ENCODE data around the gene KSR2. TPM values are rescaled to one million over a fixed set of nuclear protein-coding genes. Genes with fewer than 3 reads are reported as not detected.

KSR2 gene
- total and polyA plus RNA-seq, 2 of the 13 experiments (the other 11 are each of a cell fraction or from before 2014, with no cell fraction given) = 0.02 TPM; not detected in 1

DNA sequence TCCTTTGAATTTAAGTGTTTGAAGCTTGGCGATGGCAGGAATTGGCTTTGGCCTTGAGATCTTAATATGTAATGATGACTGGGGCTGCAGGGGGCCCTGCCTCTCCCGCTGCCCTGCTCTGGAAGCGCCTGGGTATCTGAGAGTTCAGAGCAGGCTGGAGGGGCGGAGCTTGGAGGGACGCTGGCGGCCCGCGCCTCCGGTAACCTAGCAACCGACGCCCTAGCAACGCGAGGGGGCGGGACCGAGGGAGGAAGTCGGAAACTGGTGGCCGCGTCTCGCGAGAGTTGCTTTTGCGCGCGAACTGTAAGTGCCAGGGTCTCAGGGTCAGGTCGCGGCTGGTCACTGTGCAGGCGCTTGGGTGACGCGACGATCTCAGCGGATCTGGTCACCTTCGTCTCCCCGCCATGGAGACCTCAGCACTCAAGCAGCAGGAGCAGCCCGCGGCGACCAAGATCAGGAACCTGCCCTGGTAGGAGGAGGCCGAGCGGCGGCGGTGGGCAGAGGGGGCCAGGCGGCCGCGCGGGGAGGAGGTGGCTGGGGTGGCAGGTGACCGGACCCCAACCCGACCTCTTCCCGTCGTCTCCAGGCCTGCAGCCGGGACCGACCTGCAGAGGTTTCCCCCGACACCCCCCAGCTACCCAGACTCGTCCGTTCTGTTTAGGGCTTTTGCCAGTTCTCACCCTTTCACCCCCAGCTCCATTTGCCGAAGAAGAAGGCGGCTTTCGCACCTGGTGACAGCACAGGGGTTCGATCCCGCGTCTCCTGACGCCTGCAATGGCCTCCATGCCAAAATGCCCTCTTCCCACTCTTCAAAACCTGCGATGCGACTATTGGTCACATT, 47.9 kb upstream of the KSR2 start, which contains the start of gene RFC5 (continued):
- TF ChIP-seq, protein P1, sequence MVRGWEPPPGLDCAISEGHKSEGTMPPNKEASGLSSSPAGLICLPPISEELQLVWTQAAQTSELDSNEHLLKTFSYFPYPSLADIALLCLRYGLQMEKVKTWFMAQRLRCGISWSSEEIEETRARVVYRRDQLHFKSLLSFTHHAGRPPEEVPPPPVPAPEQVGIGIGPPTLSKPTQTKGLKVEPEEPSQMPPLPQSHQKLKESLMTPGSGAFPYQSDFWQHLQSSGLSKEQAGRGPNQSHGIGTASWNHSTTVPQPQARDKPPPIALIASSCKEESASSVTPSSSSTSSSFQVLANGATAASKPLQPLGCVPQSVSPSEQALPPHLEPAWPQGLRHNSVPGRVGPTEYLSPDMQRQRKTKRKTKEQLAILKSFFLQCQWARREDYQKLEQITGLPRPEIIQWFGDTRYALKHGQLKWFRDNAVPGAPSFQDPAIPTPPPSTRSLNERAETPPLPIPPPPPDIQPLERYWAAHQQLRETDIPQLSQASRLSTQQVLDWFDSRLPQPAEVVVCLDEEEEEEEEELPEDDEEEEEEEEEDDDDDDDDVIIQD (CRISPR knock-in tag; IDR thresholded peaks at IDR 0.05; ENCODE audit: low read depth) = peak; percentile 74
- TF ChIP-seq, protein P2, sequence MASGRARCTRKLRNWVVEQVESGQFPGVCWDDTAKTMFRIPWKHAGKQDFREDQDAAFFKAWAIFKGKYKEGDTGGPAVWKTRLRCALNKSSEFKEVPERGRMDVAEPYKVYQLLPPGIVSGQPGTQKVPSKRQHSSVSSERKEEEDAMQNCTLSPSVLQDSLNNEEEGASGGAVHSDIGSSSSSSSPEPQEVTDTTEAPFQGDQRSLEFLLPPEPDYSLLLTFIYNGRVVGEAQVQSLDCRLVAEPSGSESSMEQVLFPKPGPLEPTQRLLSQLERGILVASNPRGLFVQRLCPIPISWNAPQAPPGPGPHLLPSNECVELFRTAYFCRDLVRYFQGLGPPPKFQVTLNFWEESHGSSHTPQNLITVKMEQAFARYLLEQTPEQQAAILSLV (CRISPR knock-in tag; IDR thresholded peaks at IDR 0.05; ENCODE audit: borderline replicate concordance) = peak; percentile 95; the same call in 1 of the 2 replicates
- TF ChIP-seq, protein P3, sequence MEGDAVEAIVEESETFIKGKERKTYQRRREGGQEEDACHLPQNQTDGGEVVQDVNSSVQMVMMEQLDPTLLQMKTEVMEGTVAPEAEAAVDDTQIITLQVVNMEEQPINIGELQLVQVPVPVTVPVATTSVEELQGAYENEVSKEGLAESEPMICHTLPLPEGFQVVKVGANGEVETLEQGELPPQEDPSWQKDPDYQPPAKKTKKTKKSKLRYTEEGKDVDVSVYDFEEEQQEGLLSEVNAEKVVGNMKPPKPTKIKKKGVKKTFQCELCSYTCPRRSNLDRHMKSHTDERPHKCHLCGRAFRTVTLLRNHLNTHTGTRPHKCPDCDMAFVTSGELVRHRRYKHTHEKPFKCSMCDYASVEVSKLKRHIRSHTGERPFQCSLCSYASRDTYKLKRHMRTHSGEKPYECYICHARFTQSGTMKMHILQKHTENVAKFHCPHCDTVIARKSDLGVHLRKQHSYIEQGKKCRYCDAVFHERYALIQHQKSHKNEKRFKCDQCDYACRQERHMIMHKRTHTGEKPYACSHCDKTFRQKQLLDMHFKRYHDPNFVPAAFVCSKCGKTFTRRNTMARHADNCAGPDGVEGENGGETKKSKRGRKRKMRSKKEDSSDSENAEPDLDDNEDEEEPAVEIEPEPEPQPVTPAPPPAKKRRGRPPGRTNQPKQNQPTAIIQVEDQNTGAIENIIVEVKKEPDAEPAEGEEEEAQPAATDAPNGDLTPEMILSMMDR (CRISPR knock-in tag; IDR thresholded peaks at IDR 0.05) = 0 out of 2 replicates have a peak, but pooled peaks have one; percentile 9
- TF ChIP-seq ZNF44 (CRISPR knock-in tag; IDR thresholded peaks at IDR 0.05) (no peak), YEATS4 (CRISPR knock-in tag; IDR thresholded peaks at IDR 0.05; ENCODE audit: borderline replicate concordance) (peak; percentile 55; the same call in 1 of the 2 replicates), AHR (CRISPR knock-in tag; IDR thresholded peaks at IDR 0.05) (peak; percentile 58; the same call in 1 of the 2 replicates), ATRX (CRISPR knock-in tag; IDR thresholded peaks at IDR 0.05; ENCODE audit: borderline replicate concordance) (no peak), ATAD3A (CRISPR knock-in tag; IDR thresholded peaks at IDR 0.05) (no peak), GFI1 (CRISPR knock-in tag; IDR thresholded peaks at IDR 0.05; ENCODE audit: borderline replicate concordance) (no peak; the same call in 1 of the 2 replicates), CREB1 (IDR thresholded peaks at IDR 0.05) (peak; percentile 78), CREB1 (CRISPR knock-in tag; IDR thresholded peaks at IDR 0.05) (no peak), MIXL1 (CRISPR knock-in tag; IDR thresholded peaks at IDR 0.05) (0 out of 2 replicates have a peak, but pooled peaks have one; percentile 29), ZNF292 (CRISPR knock-in tag; IDR thresholded peaks at IDR 0.05; ENCODE audit: borderline replicate concordance, low read depth) (0 out of 2 replicates have a peak, but pooled peaks have one; percentile 30), ZNF563 (CRISPR knock-in tag; IDR thresholded peaks at IDR 0.05) (peak; percentile 69), POLR2AphosphoS2 (IDR thresholded peaks at IDR 0.05; ENCODE audit: low read depth, low read length) (no peak), PCBP1 (IDR thresholded peaks at IDR 0.05; ENCODE audit: borderline replicate concordance, low read depth, low read length) (no peak)
- TF ChIP-seq, protein P4, sequence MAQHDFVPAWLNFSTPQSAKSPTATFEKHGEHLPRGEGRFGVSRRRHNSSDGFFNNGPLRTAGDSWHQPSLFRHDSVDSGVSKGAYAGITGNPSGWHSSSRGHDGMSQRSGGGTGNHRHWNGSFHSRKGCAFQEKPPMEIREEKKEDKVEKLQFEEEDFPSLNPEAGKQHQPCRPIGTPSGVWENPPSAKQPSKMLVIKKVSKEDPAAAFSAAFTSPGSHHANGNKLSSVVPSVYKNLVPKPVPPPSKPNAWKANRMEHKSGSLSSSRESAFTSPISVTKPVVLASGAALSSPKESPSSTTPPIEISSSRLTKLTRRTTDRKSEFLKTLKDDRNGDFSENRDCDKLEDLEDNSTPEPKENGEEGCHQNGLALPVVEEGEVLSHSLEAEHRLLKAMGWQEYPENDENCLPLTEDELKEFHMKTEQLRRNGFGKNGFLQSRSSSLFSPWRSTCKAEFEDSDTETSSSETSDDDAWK (CRISPR knock-in tag; IDR thresholded peaks at IDR 0.05) = no peak
- TF ChIP-seq, protein P5, sequence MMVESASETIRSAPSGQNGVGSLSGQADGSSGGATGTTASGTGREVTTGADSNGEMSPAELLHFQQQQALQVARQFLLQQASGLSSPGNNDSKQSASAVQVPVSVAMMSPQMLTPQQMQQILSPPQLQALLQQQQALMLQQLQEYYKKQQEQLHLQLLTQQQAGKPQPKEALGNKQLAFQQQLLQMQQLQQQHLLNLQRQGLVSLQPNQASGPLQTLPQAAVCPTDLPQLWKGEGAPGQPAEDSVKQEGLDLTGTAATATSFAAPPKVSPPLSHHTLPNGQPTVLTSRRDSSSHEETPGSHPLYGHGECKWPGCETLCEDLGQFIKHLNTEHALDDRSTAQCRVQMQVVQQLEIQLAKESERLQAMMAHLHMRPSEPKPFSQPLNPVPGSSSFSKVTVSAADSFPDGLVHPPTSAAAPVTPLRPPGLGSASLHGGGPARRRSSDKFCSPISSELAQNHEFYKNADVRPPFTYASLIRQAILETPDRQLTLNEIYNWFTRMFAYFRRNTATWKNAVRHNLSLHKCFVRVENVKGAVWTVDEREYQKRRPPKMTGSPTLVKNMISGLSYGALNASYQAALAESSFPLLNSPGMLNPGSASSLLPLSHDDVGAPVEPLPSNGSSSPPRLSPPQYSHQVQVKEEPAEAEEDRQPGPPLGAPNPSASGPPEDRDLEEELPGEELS (CRISPR knock-in tag; IDR thresholded peaks at IDR 0.05) = peak; percentile 49; the same call in 1 of the 2 replicates
- TF ChIP-seq, protein P6, sequence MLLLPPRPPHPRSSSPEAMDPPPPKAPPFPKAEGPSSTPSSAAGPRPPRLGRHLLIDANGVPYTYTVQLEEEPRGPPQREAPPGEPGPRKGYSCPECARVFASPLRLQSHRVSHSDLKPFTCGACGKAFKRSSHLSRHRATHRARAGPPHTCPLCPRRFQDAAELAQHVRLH (CRISPR knock-in tag; IDR thresholded peaks at IDR 0.05; ENCODE audit: borderline replicate concordance, low read depth) = 0 out of 2 replicates have a peak, but pooled peaks have one; percentile 41

Measured in HepG2 (cell line).